ENCODE measurements around the gene MAST1. TPM values are rescaled to one million over a fixed set of nuclear protein-coding genes. Genes with fewer than 3 reads are reported as not detected.
"Not testable (repeated sequence)": the region's sequence is repeated elsewhere in the genome, so short reads cannot be mapped to it uniquely, and the experiment has no call there.

MAST1 gene
- total and polyA plus RNA-seq, 9 donors = 0.09 to 0.90 (median 0.61) TPM

DNA sequence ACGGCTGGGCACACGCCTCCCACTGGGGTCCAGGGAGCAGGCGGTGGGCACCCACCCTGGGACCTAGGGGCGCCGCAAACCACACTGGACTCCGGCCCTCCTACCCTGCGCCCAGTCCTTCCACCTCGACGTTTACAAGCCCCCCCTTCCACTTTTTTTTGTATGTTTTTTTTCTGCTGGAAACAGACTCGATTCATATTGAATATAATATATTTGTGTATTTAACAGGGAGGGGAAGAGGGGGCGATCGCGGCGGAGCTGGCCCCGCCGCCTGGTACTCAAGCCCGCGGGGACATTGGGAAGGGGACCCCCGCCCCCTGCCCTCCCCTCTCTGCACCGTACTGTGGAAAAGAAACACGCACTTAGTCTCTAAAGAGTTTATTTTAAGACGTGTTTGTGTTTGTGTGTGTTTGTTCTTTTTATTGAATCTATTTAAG lies 45.4 kb upstream of the MAST1 start:
- 0% methylated on average over 3 of the region's 22 CpGs for WGBS (ENCODE audit: insufficient coverage)
- DNase-seq = no peak
- H3K4me3 ChIP-seq (ENCODE audit: low read length) = peak overlapping the region; percentile 98
- no peaks in the 10 kb centered on the region for H3K27me3 ChIP-seq (ENCODE audit: control insufficient read depth, insufficient read depth, low read length)
- peak overlapping the region; percentile 99 for H3K27ac ChIP-seq (ENCODE audit: low read length)
- H3K9me3 ChIP-seq (replicated peaks; ENCODE audit: control insufficient read depth, low read depth, low read length) = no peaks in the 10 kb centered on the region
- peaks cover 6% of the 10 kb centered on the region for H3K36me3 ChIP-seq (ENCODE audit: control insufficient read depth, insufficient read depth, low read length)
- peaks cover 51% of the 10 kb centered on the region for H3K4me1 ChIP-seq (ENCODE audit: control insufficient read depth, insufficient read depth, low read length)

DNA sequence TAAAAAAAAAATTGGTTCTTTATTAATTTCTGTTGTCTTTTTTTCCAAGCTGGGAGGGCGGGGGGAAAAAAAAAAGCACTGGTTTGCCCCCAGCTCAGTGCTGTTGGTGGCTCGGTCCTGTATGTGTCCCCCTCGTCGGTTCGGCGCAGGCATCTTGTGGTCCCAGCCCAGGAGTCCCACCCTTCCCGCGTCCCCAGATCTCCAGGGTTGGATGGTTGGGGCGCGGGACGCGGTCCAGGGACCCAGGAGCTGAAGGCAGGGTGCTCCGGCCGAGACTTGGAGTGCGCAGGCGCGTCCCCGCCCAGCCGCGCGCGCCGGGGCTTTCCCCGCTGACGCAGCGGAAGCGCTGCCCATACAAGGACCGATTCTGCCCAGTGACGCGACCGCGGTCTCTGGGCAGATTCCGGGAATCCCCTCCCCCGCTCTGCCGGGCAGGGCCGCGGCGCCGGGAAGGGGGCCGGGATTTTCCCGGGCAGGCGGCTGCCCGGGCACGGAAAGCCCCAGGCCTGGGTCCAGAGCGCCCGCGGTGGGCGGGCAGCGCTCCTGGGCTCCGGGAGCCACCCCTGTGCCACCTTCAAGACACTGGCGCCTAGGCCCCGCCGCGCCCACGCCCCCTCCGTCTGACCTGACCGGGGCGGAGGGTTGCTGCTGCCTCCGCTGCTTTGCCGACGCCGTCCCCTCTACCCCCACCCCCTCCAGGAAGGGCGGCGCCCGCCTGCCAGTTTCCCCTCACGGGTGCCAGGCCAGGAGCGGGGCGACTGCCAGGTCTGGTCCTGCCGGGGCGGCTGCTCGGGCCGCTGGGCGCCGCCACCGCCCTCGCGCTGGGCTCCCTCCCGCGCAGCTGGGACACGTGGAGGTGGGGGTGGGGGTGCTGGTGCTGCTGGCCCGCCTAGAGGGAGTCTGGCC lies 44.8 kb upstream of the MAST1 start:
- peak; percentile 97 for DNase-seq
- Histone ChIP-seq H3K4me1 (ENCODE audit: control insufficient read depth, insufficient read depth, low read length) (peaks cover 44% of the 10 kb centered on the region), H3K36me3 (ENCODE audit: control insufficient read depth, insufficient read depth, low read length) (peaks cover 7% of the 10 kb centered on the region), H3K27ac (ENCODE audit: low read length) (peak overlapping the region; percentile 99), H3K4me3 (ENCODE audit: low read length) (peak overlapping the region; percentile 98), H3K9me3 (replicated peaks; ENCODE audit: control insufficient read depth, low read depth, low read length) (no peaks in the 10 kb centered on the region), H3K27me3 (ENCODE audit: control insufficient read depth, insufficient read depth, low read length) (no peaks in the 10 kb centered on the region)
- under 1% methylated on average over 68 of the region's 81 CpGs for WGBS (ENCODE audit: insufficient coverage)

DNA sequence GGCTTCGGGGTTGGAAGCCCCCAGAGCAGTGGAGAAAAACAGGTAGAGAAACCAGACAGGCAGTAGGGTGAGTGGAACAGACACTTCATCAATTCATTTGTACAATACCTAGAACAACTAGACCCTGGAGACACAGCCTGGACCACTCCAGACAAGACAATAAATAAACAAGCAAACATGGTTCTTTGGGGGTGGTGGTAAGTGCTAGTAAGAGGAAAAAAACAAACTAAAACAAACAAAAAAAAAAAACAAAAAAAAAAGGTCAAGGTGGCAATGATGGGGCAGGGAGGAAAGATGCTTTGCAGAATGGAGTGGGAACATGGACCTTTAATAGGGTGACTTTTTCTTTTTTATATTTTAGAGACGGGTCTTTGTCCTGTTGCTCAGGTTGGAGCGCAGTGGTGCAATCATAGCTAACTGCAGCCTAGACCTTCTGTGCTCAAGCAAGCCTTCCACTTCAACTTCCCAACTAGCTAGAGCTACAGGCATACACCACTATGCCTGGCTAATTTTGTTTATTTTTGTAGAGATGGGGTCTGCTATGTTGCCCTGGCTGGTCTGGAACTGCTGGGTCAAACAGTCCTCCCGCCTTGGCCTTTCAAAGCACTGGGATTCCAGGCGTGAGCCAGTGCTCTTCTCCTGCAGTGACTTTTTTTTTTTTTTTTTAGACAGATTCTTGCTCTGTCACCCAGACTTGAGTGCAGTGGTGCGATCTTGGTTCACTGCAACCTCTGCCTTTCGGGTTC lies 43.9 kb upstream of the MAST1 start:
- no peaks in the 10 kb centered on the region for H3K9me3 ChIP-seq (replicated peaks; ENCODE audit: control insufficient read depth, low read depth, low read length)
- peaks cover 36% of the 10 kb centered on the region for H3K4me1 ChIP-seq (ENCODE audit: control insufficient read depth, insufficient read depth, low read length)
- H3K36me3 ChIP-seq (ENCODE audit: control insufficient read depth, insufficient read depth, low read length) = peaks cover 12% of the 10 kb centered on the region
- no peaks in the 10 kb centered on the region for H3K27me3 ChIP-seq (ENCODE audit: control insufficient read depth, insufficient read depth, low read length)
- DNase-seq = peak; percentile 43
- H3K27ac ChIP-seq (ENCODE audit: low read length) = peak overlapping the region; percentile 99
- H3K4me3 ChIP-seq (ENCODE audit: low read length) = peak overlapping the region; percentile 98
- WGBS (ENCODE audit: insufficient coverage) = 86% methylated on average over 4 of the region's 7 CpGs

DNA sequence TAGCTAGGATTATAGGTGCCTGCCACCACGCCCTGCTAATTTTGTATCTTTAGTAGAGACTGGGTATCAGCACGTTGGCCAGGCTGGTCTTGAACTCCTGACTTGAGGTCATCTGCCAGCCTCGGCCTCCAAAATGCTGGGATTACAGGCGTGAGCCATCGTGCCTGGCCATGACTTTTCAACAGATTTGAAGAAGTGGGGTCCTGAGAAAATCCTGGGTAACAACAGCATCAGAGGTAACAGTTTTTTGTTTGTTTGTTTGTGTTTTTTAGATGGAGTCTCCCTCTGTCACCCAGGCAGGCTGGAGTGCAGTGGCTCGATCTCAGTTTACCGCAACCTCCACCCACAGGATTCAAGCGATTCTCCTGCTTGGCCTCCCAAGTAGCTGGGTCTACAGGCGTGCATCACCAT lies 43.3 kb upstream of the MAST1 start:
- Histone ChIP-seq H3K9me3 (replicated peaks; ENCODE audit: control insufficient read depth, low read depth, low read length) (no peaks in the 10 kb centered on the region), H3K27me3 (ENCODE audit: control insufficient read depth, insufficient read depth, low read length) (no peaks in the 10 kb centered on the region), H3K4me1 (ENCODE audit: control insufficient read depth, insufficient read depth, low read length) (peaks cover 31% of the 10 kb centered on the region), H3K27ac (ENCODE audit: low read length) (no peak overlapping the region), H3K36me3 (ENCODE audit: control insufficient read depth, insufficient read depth, low read length) (peaks cover 18% of the 10 kb centered on the region), H3K4me3 (ENCODE audit: low read length) (no peak overlapping the region)
- 98% methylated on average over 8 of the region's 9 CpGs for WGBS (ENCODE audit: insufficient coverage)
- DNase-seq = no peak

DNA sequence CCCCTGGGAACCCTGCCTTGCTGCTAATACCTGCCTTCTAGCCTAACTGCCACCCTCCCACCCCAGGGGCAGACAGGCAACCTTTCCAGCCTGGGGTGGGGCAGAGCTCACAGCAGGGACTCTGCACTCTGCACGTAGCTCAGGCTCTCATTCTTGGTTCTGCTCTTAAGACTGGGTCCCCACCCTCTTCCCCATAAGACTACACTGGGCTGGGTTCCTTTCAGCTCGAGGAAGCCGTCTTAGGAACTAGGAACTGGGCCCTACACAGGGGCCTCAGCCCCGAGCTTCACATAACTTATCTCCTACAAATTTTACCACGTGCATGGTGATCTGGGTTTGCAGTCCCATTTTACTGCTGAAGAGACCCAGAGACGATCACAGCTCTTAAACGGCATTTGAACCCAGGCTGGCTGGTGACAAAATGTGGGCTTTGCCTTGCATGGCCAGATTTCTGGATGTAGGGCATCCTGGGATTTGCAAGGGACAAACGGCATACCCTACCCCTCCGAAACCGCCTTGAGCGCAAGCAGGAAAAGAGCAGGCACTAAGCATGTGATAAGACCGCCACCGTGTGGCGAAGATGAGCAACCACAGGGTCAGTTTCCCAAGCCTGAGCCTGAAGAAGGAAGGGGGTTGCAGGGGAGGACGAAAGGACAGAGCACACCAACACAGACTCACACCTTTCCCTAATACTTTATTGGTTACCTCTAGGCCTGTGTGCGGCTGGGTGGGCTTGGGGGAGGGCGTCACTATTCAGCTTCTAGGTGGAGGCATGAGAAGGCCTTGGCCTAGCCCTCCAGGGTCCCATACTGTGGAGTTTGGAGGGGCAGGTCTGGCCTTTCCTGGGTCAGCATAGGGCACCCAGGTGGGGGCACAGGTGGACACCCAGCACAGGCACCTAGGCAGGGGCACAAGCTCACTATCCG lies 41.9 kb upstream of the MAST1 start:
- Histone ChIP-seq H3K9me3 (replicated peaks; ENCODE audit: control insufficient read depth, low read depth, low read length) (no peaks in the 10 kb centered on the region), H3K27ac (ENCODE audit: low read length) (peak overlapping the region; percentile 43), H3K36me3 (ENCODE audit: control insufficient read depth, insufficient read depth, low read length) (peaks cover 21% of the 10 kb centered on the region), H3K4me1 (ENCODE audit: control insufficient read depth, insufficient read depth, low read length) (peaks cover 31% of the 10 kb centered on the region), H3K4me3 (ENCODE audit: low read length) (no peak overlapping the region), H3K27me3 (ENCODE audit: control insufficient read depth, insufficient read depth, low read length) (peaks cover 3% of the 10 kb centered on the region)
- WGBS (ENCODE audit: insufficient coverage) = 9% methylated on average over 15 of the region's 18 CpGs
- peak; percentile 89 for DNase-seq

DNA sequence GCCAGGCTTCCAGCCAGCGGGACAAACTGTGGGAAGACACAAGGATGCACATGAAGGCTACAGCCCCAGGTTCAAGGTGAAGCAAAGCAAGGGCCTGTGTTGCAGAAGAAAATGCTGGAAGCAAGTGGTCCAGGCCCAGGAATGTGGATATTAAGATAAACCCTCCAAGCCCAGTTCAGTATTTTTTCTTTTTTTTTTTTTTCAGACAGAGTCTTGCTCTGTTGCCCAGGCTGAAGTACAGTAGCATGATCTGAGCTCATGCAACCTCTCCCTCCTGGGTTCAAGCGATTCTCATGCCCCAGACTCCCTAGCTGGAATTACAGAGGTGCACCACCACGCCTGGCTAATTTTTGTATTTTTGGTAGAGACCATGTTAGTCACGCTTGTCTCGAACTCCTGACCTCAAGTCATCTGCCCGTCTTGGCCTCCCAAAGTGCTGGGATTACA lies 41.2 kb upstream of the MAST1 start:
- Histone ChIP-seq H3K27me3 (ENCODE audit: control insufficient read depth, insufficient read depth, low read length) (peaks cover 3% of the 10 kb centered on the region), H3K27ac (ENCODE audit: low read length) (no peak overlapping the region), H3K36me3 (ENCODE audit: control insufficient read depth, insufficient read depth, low read length) (peaks cover 21% of the 10 kb centered on the region), H3K4me1 (ENCODE audit: control insufficient read depth, insufficient read depth, low read length) (peaks cover 35% of the 10 kb centered on the region), H3K9me3 (replicated peaks; ENCODE audit: control insufficient read depth, low read depth, low read length) (no peaks in the 10 kb centered on the region), H3K4me3 (ENCODE audit: low read length) (no peak overlapping the region)
- no peak for DNase-seq
- 87% methylated on average over 4 of the region's 6 CpGs for WGBS (ENCODE audit: insufficient coverage)

DNA sequence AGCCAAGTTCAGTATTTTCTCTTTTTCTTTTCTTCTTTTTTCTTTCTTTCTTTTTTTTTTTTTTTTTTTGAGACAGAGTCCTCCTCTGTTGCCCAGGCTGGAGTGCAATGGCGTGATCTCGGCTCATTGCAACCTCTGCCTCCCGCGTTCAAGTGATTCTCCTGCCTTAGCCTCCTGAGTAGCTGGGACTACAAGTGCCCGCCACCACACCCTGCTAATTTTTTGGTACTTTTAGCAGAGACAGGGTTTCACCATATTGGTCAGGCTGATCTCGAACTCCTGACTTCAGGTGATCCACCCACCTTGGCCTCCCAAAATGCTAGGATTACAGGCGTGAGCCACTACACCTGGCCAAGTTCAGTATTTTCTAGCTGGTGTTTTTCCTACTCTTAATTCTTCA lies 40.7 kb upstream of the MAST1 start:
- DNase-seq; H3K9me3 ChIP-seq (replicated peaks; ENCODE audit: control insufficient read depth, low read depth, low read length); H3K4me3 ChIP-seq (ENCODE audit: low read length); H3K27me3 ChIP-seq (ENCODE audit: control insufficient read depth, insufficient read depth, low read length); H3K27ac ChIP-seq (ENCODE audit: low read length): not testable (repeated sequence)
- 91% methylated on average over 6 of the region's 7 CpGs for WGBS (ENCODE audit: insufficient coverage)
- Histone ChIP-seq H3K36me3 (ENCODE audit: control insufficient read depth, insufficient read depth, low read length) (peaks cover 21% of the 10 kb centered on the region), H3K4me1 (ENCODE audit: control insufficient read depth, insufficient read depth, low read length) (peaks cover 39% of the 10 kb centered on the region)

DNA sequence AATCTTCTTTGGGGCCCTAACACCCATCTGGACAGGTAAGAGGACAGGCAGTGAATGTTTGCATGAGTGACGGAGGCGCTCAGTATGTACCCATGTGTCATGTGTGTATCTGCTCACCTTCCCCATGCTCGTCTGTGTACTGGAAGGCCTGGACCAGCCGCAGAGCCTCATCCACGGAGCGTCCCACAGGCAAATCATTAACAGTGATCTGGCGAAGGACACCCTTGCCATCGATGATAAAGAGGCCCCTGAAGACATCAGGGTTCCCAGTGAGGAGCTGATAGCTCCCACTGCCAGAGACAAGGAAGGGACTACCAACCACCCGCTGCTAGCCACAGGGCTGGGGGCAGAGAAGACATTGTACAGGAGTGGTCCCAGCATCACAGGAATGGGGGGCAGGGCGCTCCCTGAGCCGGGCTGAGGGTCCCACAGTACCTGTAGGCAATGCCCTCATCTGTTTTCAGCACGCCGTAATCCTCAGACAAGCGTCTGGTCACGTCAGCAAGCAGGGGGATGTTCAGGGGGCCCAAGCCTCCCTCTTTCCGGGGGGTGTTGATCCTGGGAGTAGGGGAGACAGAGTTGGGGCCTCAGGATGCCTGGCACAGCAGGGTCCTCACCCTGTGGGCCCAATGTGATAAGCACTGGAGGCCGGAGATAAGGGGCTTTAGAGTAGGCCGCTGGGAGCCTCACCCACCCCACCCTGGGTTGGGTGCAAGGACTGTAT lies 38.4 kb upstream of the MAST1 start:
- 88% methylated on average over 15 of the region's 18 CpGs for WGBS (ENCODE audit: insufficient coverage)
- H3K4me3 ChIP-seq (ENCODE audit: low read length) = no peak overlapping the region
- peaks cover 28% of the 10 kb centered on the region for H3K4me1 ChIP-seq (ENCODE audit: control insufficient read depth, insufficient read depth, low read length)
- peaks cover 21% of the 10 kb centered on the region for H3K36me3 ChIP-seq (ENCODE audit: control insufficient read depth, insufficient read depth, low read length)
- H3K9me3 ChIP-seq (replicated peaks; ENCODE audit: control insufficient read depth, low read depth, low read length) = no peaks in the 10 kb centered on the region
- peaks cover 5% of the 10 kb centered on the region for H3K27me3 ChIP-seq (ENCODE audit: control insufficient read depth, insufficient read depth, low read length)
- no peak for DNase-seq
- no peak overlapping the region for H3K27ac ChIP-seq (ENCODE audit: low read length)

DNA sequence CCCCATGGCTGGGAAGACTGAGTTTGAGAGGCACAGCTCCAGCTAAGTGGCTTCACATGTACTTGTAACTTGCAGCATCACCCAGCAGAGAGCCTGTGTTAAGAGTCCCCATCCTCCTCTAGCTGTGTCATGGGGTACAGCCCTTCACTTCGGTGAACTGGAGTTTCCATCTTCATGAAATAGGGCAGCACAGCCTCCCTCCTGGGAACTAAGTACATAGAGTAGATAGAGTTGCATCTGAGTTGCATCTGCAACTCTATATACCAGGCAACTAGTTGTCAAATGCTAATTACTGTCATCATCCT lies 37.9 kb upstream of the MAST1 start:
- no peak for DNase-seq
- H3K4me1 ChIP-seq (ENCODE audit: control insufficient read depth, insufficient read depth, low read length) = peaks cover 28% of the 10 kb centered on the region
- no peaks in the 10 kb centered on the region for H3K9me3 ChIP-seq (replicated peaks; ENCODE audit: control insufficient read depth, low read depth, low read length)
- peaks cover 21% of the 10 kb centered on the region for H3K36me3 ChIP-seq (ENCODE audit: control insufficient read depth, insufficient read depth, low read length)
- no peak overlapping the region for H3K4me3 ChIP-seq (ENCODE audit: low read length)
- WGBS (ENCODE audit: insufficient coverage) = no CpG with 5 or more reads among the region's 1 CpG
- H3K27ac ChIP-seq (ENCODE audit: low read length) = no peak overlapping the region
- H3K27me3 ChIP-seq (ENCODE audit: control insufficient read depth, insufficient read depth, low read length) = peaks cover 5% of the 10 kb centered on the region

Measured in muscle of leg (tissue), 11 donors.